ENCODE results near the gene ST7. TPM values are rescaled to one million over a fixed set of nuclear protein-coding genes. Genes with fewer than 3 reads are reported as not detected.

Gene ST7
- polyA plus RNA-seq, 1 donor (not counting 4 experiments of a cell fraction or from before 2014, with no cell fraction given): 16.9 TPM

- H3K27ac ChIP-seq (ENCODE audit: control insufficient read depth, insufficient read depth, low read length): no peak overlapping the region
- TF ChIP-seq EZH2 (IDR thresholded peaks at IDR 0.05; ENCODE audit: low read length): no peak
- TF ChIP-seq CTCF (optimal IDR thresholded peaks at IDR 0.05 in 1 of 3, IDR thresholded peaks at IDR 0.05 in 1 of 3, conservative IDR thresholded peaks at IDR 0.05 in 1 of 3; ENCODE audit: extremely low read depth in 1 of 3, insufficient read depth in 2 of 3, low read length in 3 of 3): no peak
- no peak overlapping the region for H3K4me3 ChIP-seq (ENCODE audit: control insufficient read depth in 2 of 3, extremely low read depth in 1 of 3, insufficient read depth in 2 of 3, low read depth in 1 of 3, low read length in 3 of 3)
- FAIRE-seq (no peak), DNase-seq (ENCODE audit: low read depth, low spot score) (no peak)
- H2AFZ ChIP-seq (ENCODE audit: control insufficient read depth, low read length): no peak overlapping the region
- H3K4me1 ChIP-seq (ENCODE audit: control insufficient read depth, extremely low read depth, insufficient read depth, low read length): no peaks in the 10 kb centered on the region
- no peaks in the 10 kb centered on the region for H3K9me1 ChIP-seq (ENCODE audit: control insufficient read depth, extremely low read depth, insufficient read depth, low read length)
- H4K20me1 ChIP-seq (ENCODE audit: control insufficient read depth, extremely low read depth, insufficient read depth, low read length): no peaks in the 10 kb centered on the region
- H3K9me3 ChIP-seq (ENCODE audit: control insufficient read depth, low read depth, low read length): no peaks in the 10 kb centered on the region
- H3K9ac ChIP-seq (ENCODE audit: control insufficient read depth, extremely low read depth, insufficient read depth, low read length): no peak overlapping the region
- H3K4me2 ChIP-seq (ENCODE audit: control insufficient read depth, extremely low read depth, insufficient read depth, low read depth, low read length): no peak overlapping the region
- dilution Hi-C loops (cut with MboI; ENCODE audit: extremely low pct_ligation_motif_present, low sequenced_read_pairs): no loop called here
- H3K27me3 ChIP-seq (ENCODE audit: control insufficient read depth, extremely low read depth, insufficient read depth, low read length): no peaks in the 10 kb centered on the region
- H3K36me3 ChIP-seq (ENCODE audit: control insufficient read depth in 2 of 2, extremely low read depth in 1 of 2, insufficient read depth in 2 of 2, low read length in 2 of 2): peaks cover 0 to 3% of the 10 kb centered on the region in 2 experiments
- H3K79me2 ChIP-seq (ENCODE audit: control insufficient read depth, insufficient read depth, low read length): no peaks in the 10 kb centered on the region
These were observed 235.1 kb downstream of the ST7 start for GRCh38 chr7:117188376-117188775.

- no peak overlapping the region for H3K9ac ChIP-seq (ENCODE audit: control insufficient read depth, extremely low read depth, insufficient read depth, low read length)
- no peak for FAIRE-seq
- H3K27ac ChIP-seq (ENCODE audit: control insufficient read depth, insufficient read depth, low read length): no peak overlapping the region
- H3K27me3 ChIP-seq (ENCODE audit: control insufficient read depth, extremely low read depth, insufficient read depth, low read length): no peaks in the 10 kb centered on the region
- no peaks in the 10 kb centered on the region for H3K9me3 ChIP-seq (ENCODE audit: control insufficient read depth, low read depth, low read length)
- DNase-seq (ENCODE audit: low read depth, low spot score): no peak
- H3K9me1 ChIP-seq (ENCODE audit: control insufficient read depth, extremely low read depth, insufficient read depth, low read length): no peaks in the 10 kb centered on the region
- no peaks in the 10 kb centered on the region for H3K79me2 ChIP-seq (ENCODE audit: control insufficient read depth, insufficient read depth, low read length)
- H2AFZ ChIP-seq (ENCODE audit: control insufficient read depth, low read length): no peak overlapping the region
- no peaks in the 10 kb centered on the region for H4K20me1 ChIP-seq (ENCODE audit: control insufficient read depth, extremely low read depth, insufficient read depth, low read length)
- no peak overlapping the region for H3K4me3 ChIP-seq (ENCODE audit: control insufficient read depth in 2 of 3, extremely low read depth in 1 of 3, insufficient read depth in 2 of 3, low read depth in 1 of 3, low read length in 3 of 3)
- no peak for TF ChIP-seq EZH2 (IDR thresholded peaks at IDR 0.05; ENCODE audit: low read length)
- TF ChIP-seq CTCF (optimal IDR thresholded peaks at IDR 0.05 in 1 of 3, IDR thresholded peaks at IDR 0.05 in 1 of 3, conservative IDR thresholded peaks at IDR 0.05 in 1 of 3; ENCODE audit: extremely low read depth in 1 of 3, insufficient read depth in 2 of 3, low read length in 3 of 3): no peak
- dilution Hi-C loops (cut with MboI; ENCODE audit: extremely low pct_ligation_motif_present, low sequenced_read_pairs): no loop called here
- H3K36me3 ChIP-seq (ENCODE audit: control insufficient read depth in 2 of 2, extremely low read depth in 1 of 2, insufficient read depth in 2 of 2, low read length in 2 of 2): peaks cover 0 to 3% of the 10 kb centered on the region in 2 experiments
- no peak overlapping the region for H3K4me2 ChIP-seq (ENCODE audit: control insufficient read depth, extremely low read depth, insufficient read depth, low read depth, low read length)
- no peaks in the 10 kb centered on the region for H3K4me1 ChIP-seq (ENCODE audit: control insufficient read depth, extremely low read depth, insufficient read depth, low read length)
These were observed 235.8 kb downstream of the ST7 start for GRCh38 chr7:117188949-117189592.
